Lower lobe of right lung (tissue), 2 donors: Measurements from ENCODE around the gene TMEM41B. TPM values are rescaled to one million over a fixed set of nuclear protein-coding genes. Genes with fewer than 3 reads are reported as not detected.

ENCODE experiments used
- ATAC-seq, 2 donors: fragments of 200-7000 bp; cut with Tn5 transposase; one replicate each; pipeline ENCODE4 v1.9.1; 2020 to 2022; ENCODE audit warnings: mild to moderate bottlenecking in 2 of 2, moderate library complexity in 2 of 2
- DNase-seq: peaks from one replicate; pipeline ENCODE4 v3.0.0-alpha.2; 2020
- H3K27ac ChIP-seq: fragments of 200-600 bp; one replicate; pipeline ENCODE4 v1.8.0; 2022
- H3K27me3 ChIP-seq: fragments of 200-600 bp; one replicate; pipeline ENCODE4 v1.8.0; 2022; ENCODE audit warnings: low read depth
- H3K36me3 ChIP-seq: fragments of 200-600 bp; one replicate; pipeline ENCODE4 v1.8.0; 2022; ENCODE audit warnings: mild to moderate bottlenecking
- H3K4me1 ChIP-seq: fragments of 200-600 bp; one replicate; pipeline ENCODE4 v1.8.0; 2022
- H3K4me3 ChIP-seq: fragments of 200-600 bp; one replicate; pipeline ENCODE4 v1.8.0; 2022; ENCODE audit warnings: mild to moderate bottlenecking
- H3K9me3 ChIP-seq: fragments of 200-600 bp; one replicate; pipeline ENCODE4 v1.8.0; 2022
- intact Hi-C: fragments of 100-400 bp; cut with DNase I; formaldehyde crosslinking; loops from one replicate; pipeline ENCODE4 v1.11.0; 2022
- total RNA-seq: library from RNA; stranded (reverse); fragmentation: NEBNext Ultra II Directional; extraction: Animal tissue kit (Norgen Biotek cat#: 25700); gene quantifications from one replicate; pipeline ENCODE4 v1.2.1, GENCODE V29; 2021
- TF ChIP-seq, protein P1 (sequence below): fragments of 200-600 bp; IDR thresholded peaks from one replicate; pipeline ENCODE4 v1.8.0; 2022; ENCODE audit warnings: antibody characterized with exemption, mild to moderate bottlenecking
- donor health status: DM: no; HTN: yes; CAD: no; lungs with severe emphysema.

TMEM41B gene
- total RNA-seq, 1 donor from 2014 or later, result 58.1 TPM

DNA sequence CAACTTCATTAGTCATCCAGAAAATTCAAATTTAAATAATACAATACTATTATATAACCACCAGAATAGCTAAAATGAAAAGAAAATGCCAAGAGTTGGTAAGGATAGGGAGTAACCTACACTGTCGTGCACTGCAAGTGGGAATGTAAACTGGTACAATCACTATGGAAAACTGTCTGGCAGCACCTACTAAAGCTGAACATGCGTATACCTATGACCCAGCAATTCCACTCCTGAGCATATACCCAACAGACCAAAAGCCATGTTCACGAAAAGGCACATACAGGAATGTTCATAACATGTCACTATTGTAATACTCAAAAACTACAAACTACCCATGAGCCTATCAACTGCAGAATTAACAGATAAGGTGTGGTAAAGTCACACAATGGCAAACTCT is 81.9 kb downstream of the TMEM41B start:
- Histone ChIP-seq H3K4me1 (peaks cover 28% of the 10 kb centered on the region), H3K36me3 (no peaks in the 10 kb centered on the region), H3K4me3 (no peak overlapping the region), H3K27me3 (no peaks in the 10 kb centered on the region), H3K27ac (no peak overlapping the region), H3K9me3 (no peaks in the 10 kb centered on the region)
- TF ChIP-seq, protein P1, sequence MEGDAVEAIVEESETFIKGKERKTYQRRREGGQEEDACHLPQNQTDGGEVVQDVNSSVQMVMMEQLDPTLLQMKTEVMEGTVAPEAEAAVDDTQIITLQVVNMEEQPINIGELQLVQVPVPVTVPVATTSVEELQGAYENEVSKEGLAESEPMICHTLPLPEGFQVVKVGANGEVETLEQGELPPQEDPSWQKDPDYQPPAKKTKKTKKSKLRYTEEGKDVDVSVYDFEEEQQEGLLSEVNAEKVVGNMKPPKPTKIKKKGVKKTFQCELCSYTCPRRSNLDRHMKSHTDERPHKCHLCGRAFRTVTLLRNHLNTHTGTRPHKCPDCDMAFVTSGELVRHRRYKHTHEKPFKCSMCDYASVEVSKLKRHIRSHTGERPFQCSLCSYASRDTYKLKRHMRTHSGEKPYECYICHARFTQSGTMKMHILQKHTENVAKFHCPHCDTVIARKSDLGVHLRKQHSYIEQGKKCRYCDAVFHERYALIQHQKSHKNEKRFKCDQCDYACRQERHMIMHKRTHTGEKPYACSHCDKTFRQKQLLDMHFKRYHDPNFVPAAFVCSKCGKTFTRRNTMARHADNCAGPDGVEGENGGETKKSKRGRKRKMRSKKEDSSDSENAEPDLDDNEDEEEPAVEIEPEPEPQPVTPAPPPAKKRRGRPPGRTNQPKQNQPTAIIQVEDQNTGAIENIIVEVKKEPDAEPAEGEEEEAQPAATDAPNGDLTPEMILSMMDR, result no peak
- intact Hi-C loops, result no loop called here
- DNase-seq (no peak), ATAC-seq (no peak)

DNA sequence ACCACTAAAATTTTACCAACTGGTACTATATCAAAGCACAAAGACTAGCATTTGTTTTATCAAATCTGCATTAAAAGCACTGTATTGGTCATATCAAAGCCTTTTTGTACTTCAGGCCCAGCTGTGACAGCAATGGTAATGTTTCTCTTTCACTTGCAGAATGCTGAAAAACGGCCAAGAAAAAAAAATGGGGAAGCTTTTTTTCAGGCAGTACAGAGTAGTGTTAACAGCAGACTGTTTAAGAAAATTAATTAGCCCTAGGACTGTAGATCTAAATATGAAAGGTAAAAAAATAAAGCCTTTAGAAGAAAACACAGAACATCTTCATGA is 82.6 kb downstream of the TMEM41B start:
- H3K4me3 ChIP-seq, result peak overlapping the region; percentile 43
- no peak for DNase-seq
- H3K9me3 ChIP-seq, result no peaks in the 10 kb centered on the region
- TF ChIP-seq, protein P1, result no peak
- H3K27me3 ChIP-seq, result no peaks in the 10 kb centered on the region
- intact Hi-C loops, result no loop called here
- ATAC-seq, result peak; percentile 55 to 66
- peaks cover 28% of the 10 kb centered on the region for H3K4me1 ChIP-seq
- peak overlapping the region; percentile 66 for H3K27ac ChIP-seq
- H3K36me3 ChIP-seq, result no peaks in the 10 kb centered on the region

Other genes with a start within 250 kb of the TMEM41B start
- 7.1 TPM for gene SCUBE2, start 223.0 kb downstream of the TMEM41B start, total RNA-seq
- 97.5 TPM for gene DENND5A, start 49.2 kb downstream of the TMEM41B start, total RNA-seq
- gene IPO7, start 70.1 kb upstream of the TMEM41B start, total RNA-seq, result 126 TPM
- 34.0 TPM for gene ZNF143, start 146.4 kb upstream of the TMEM41B start, total RNA-seq